GM10248 (cell line): ENCODE data around the gene ZRANB3.

ENCODE experiments used
- CTCF ChIA-PET: fragments of 300-600 bp; sonication (Branson Sonifier 250); formaldehyde crosslinking; extraction: SDS; loops from one replicate; lab custom pipeline; 2021; ENCODE audit warnings: antibody characterized with exemption; lab: Yijun Ruan, JAX
- POLR2A ChIA-PET: fragments of 350-650 bp; sonication (Branson Sonifier 250); formaldehyde crosslinking; extraction: SDS; loops from one replicate; lab custom pipeline; 2020; ENCODE audit warnings: antibody characterized with exemption; lab: Yijun Ruan, JAX
- DNase-seq: peaks from one replicate; pipeline ENCODE4 v3.0.0; 2012; ENCODE audit errors: extremely low spot score
- CTCF ChIP-seq: IDR thresholded peaks from 2 replicates; pipeline ENCODE4 v1.5.1; 2012; ENCODE audit warnings: mild to moderate bottlenecking, low read depth; ENCODE audit errors: extremely low read depth, missing control alignments, control extremely low read depth

ZRANB3 gene

GRCh38 chr2:135186054-135186453 lies 345.0 kb downstream of the ZRANB3 start:
- DNase-seq: no peak
- ChIA-PET CTCF (interaction anchor here (3.0 kb wide), 1 partner anchor 13 kb away, joined by 10 read pairs; no protein-coding TSS in a partner anchor), POLR2A (no interaction called here)
- TF ChIP-seq CTCF: no peak

- ChIA-PET POLR2A (interaction anchor here (0.6 kb wide), 1 partner anchor 1017 kb away, joined by 3 read pairs; no protein-coding TSS in a partner anchor), CTCF (interaction anchor here (1.4 kb wide), 1 partner anchor 15 kb away, joined by 3 read pairs; no protein-coding TSS in a partner anchor)
- no peak for TF ChIP-seq CTCF
- no peak for DNase-seq
Observed at GRCh38 chr2:135183822-135184221, 347.2 kb downstream of the ZRANB3 start.

- TF ChIP-seq CTCF: no peak
- DNase-seq: no peak
- CTCF ChIA-PET: interaction anchor here (1.2 to 1.3 kb wide), 2 partner anchors 16 to 527 kb away, joined by 3 read pairs; no protein-coding TSS in a partner anchor
- POLR2A ChIA-PET: no interaction called here
Observed at GRCh38 chr2:135182601-135183000, 348.4 kb downstream of the ZRANB3 start.

DNA sequence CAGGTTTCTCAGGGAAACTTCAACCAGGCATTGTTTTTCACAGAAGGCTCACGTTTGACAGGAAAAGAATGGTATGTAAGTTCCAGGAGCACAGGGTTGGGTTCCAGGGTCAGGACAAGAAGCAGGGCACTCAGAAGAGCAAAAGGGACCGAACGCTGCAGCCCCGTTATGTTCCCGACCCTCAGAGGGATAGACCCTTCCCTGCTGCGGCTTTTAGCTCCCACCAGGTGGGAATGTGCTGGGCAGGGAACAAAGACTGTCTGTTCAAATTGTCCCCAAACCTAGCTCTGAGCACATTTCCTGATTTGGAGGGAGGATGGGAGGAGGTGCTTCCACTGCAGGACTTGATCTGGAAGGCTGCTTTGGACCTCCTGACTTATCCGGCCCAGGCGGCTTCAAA lies 348.8 kb downstream of the ZRANB3 start:
- CTCF ChIA-PET: interaction anchor here (1.2 to 1.3 kb wide), 2 partner anchors 16 to 527 kb away, joined by 3 read pairs; no protein-coding TSS in a partner anchor
- TF ChIP-seq CTCF: no peak
- DNase-seq: no peak
- POLR2A ChIA-PET: no interaction called here

DNA sequence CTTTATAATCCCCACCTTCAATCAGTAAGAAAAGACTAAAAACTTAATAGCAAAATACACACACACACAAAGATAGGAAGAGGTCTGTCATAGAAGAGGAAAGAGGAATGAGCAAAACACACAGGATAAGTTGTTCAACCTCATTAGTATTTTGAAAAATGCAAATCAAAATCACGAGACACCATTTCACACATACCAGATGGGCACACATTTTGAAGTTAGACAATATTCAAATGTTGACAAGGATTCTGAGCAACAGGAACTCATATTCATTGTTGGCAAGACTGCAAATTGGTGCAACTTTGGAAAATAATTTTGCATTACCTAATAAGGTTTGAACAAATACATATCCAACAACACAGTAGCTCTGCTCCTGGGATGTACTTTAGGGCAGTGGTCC lies 351.3 kb downstream of the ZRANB3 start:
- POLR2A ChIA-PET: no interaction called here
- CTCF ChIA-PET: interaction anchor here (0.7 kb wide), 1 partner anchor 165 kb away, joined by 3 read pairs; no protein-coding TSS in a partner anchor
- TF ChIP-seq CTCF: no peak
- DNase-seq: no peak

DNA sequence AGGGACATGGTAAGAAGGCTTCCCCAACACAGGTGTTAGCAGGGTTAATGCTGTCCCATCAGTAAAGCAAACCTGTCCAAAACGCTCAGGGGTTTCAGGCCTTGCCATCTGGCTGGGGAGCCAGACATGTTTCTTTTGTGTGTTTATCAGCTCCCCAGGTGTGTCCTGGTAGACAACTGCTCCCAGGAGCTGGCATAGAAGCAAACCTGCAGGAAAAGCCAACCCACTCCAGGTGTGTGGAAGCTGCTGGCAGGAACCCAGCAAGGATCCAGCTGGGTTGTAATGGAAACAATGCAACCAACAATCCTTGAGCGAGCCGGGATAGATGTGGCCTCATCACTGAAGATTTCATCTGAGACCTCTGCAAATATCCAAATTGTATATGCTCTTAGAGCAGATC lies 355.8 kb downstream of the ZRANB3 start:
- no peak for DNase-seq
- CTCF ChIA-PET: no interaction called here
- no peak for TF ChIP-seq CTCF
- POLR2A ChIA-PET: no interaction called here
